ENCODE measurements around the gene SERTAD3.
"Not testable (repeated sequence)": the region's sequence is repeated elsewhere in the genome, so short reads cannot be mapped to it uniquely, and the experiment has no call there.

SERTAD3 gene

GRCh38 chr19:40424637-40425449, 19.3 kb downstream of the SERTAD3 start:
- no peak for FAIRE-seq

GRCh38 chr19:40423938-40424337, 20.2 kb downstream of the SERTAD3 start:
- no peak for FAIRE-seq

GRCh38 chr19:40422748-40423566, 21.2 kb downstream of the SERTAD3 start:
- FAIRE-seq, result no peak

GRCh38 chr19:40421993-40422747, 22.0 kb downstream of the SERTAD3 start:
- FAIRE-seq, result no peak

GRCh38 chr19:40420766-40421765, 23.1 kb downstream of the SERTAD3 start:
- no peak for FAIRE-seq

- FAIRE-seq, result no peak
Observed at GRCh38 chr19:40420451-40420765, 23.7 kb downstream of the SERTAD3 start.

- no peak for FAIRE-seq
Observed at GRCh38 chr19:40419780-40420179, 24.4 kb downstream of the SERTAD3 start.

- no peak for FAIRE-seq
Observed at GRCh38 chr19:40419066-40419612, 25.0 kb downstream of the SERTAD3 start.

GRCh38 chr19:40418040-40418439, 26.1 kb downstream of the SERTAD3 start:
- no peak for FAIRE-seq

GRCh38 chr19:40417643-40417981, 26.5 kb downstream of the SERTAD3 start:
- FAIRE-seq, result no peak

- no peak for FAIRE-seq
Observed at GRCh38 chr19:40416918-40417642, 27.1 kb downstream of the SERTAD3 start.

GRCh38 chr19:40415768-40416167, 28.4 kb downstream of the SERTAD3 start:
- FAIRE-seq, result no peak

- no peak for FAIRE-seq
Observed at GRCh38 chr19:40414542-40415535, 29.3 kb downstream of the SERTAD3 start.

GRCh38 chr19:40413291-40413845, 30.8 kb downstream of the SERTAD3 start, which contains the start of gene PRX:
PRX (minus strand) TSS chr19:40413378; CDS start chr19:40407932, 5,446 bp downstream.
- FAIRE-seq, result no peak

- no peak for FAIRE-seq
Observed at GRCh38 chr19:40412866-40413265, 31.3 kb downstream of the SERTAD3 start.

- no peak for FAIRE-seq
Observed at GRCh38 chr19:40411958-40412499, 32.1 kb downstream of the SERTAD3 start.

- FAIRE-seq, result no peak
Observed at GRCh38 chr19:40411125-40411842, 32.9 kb downstream of the SERTAD3 start.

- no peak for FAIRE-seq
Observed at GRCh38 chr19:40410030-40410389, 34.1 kb downstream of the SERTAD3 start.

GRCh38 chr19:40408598-40408925, 35.6 kb downstream of the SERTAD3 start:
- FAIRE-seq, result not testable (repeated sequence)
